Karpas-422 (cell line): Measurements from ENCODE around the gene HELZ. TPM values are rescaled to one million over a fixed set of nuclear protein-coding genes. Genes with fewer than 3 reads are reported as not detected.

Experiments used
- DNase-seq: peaks from one replicate; pipeline ENCODE4 v3.0.0-alpha.2; 2015
- H2AFZ ChIP-seq: fragments of 200-600 bp; sonication (generic); 2 replicates; pipeline ENCODE4 v1.6.1; 2014; ENCODE audit warnings: antibody characterized with exemption, low read length, mixed read lengths
- H3K27ac ChIP-seq: fragments of 200-600 bp; sonication (generic); 2 replicates; pipeline ENCODE4 v1.5.1; 2014; ENCODE audit warnings: mild to moderate bottlenecking, low read length, moderate library complexity
- H3K27me3 ChIP-seq: fragments of 200-600 bp; sonication (generic); 2 replicates; pipeline ENCODE4 v1.6.1; 2014; ENCODE audit warnings: low read length, mixed read lengths
- H3K36me3 ChIP-seq: fragments of 200-600 bp; sonication (generic); 2 replicates; pipeline ENCODE4 v1.6.1; 2014; ENCODE audit warnings: low read length, mixed read lengths; ENCODE audit not compliant: insufficient read depth
- H3K4me1 ChIP-seq: fragments of 200-600 bp; sonication (generic); 2 replicates; pipeline ENCODE4 v1.6.1; 2014; ENCODE audit warnings: mild to moderate bottlenecking, low read length, mixed read lengths
- H3K4me2 ChIP-seq: fragments of 200-600 bp; sonication (generic); 2 replicates; pipeline ENCODE4 v1.6.1; 2014; ENCODE audit warnings: low read length, low read depth, mild to moderate bottlenecking; ENCODE audit not compliant: poor library complexity, severe bottlenecking
- H3K4me3 ChIP-seq: fragments of 200-600 bp; sonication (generic); 2 replicates; pipeline ENCODE4 v1.5.1; 2014; ENCODE audit warnings: mild to moderate bottlenecking, antibody characterized with exemption, low read length, mixed read lengths
- H3K79me2 ChIP-seq: fragments of 200-600 bp; sonication (generic); 2 replicates; pipeline ENCODE4 v1.6.1; 2014; ENCODE audit warnings: mild to moderate bottlenecking, low read length, mixed read lengths
- H3K9ac ChIP-seq: fragments of 200-600 bp; sonication (generic); 2 replicates; pipeline ENCODE4 v1.6.0; 2014; ENCODE audit warnings: low read length
- H3K9me2 ChIP-seq: fragments of 200-600 bp; sonication (generic), shearing (Covaris generic); replicated peaks from 2 replicates; pipeline ENCODE4 v1.6.0; 2014; ENCODE audit warnings: mild to moderate bottlenecking, low read length, moderate library complexity; ENCODE audit not compliant: insufficient read depth
- H3K9me3 ChIP-seq: fragments of 300-700, 200-600 bp; sonication (generic); 2 replicates; pipeline ENCODE4 v1.6.1; 2014; ENCODE audit warnings: low read length, mixed read lengths
- H4K20me1 ChIP-seq: fragments of 200-600 bp; sonication (generic); 2 replicates; pipeline ENCODE4 v1.6.1; 2014; ENCODE audit warnings: mild to moderate bottlenecking, antibody characterized with exemption, low read length, low read depth; ENCODE audit not compliant: insufficient read depth
- total RNA-seq: library from RNA; depleted of rRNA; stranded (reverse); fragments of >200 nt; shearing (Covaris generic); gene quantifications from 2 replicates; pipeline ENCODE4 v1.2.3, GENCODE V29; 2014; ENCODE audit warnings: low replicate concordance

The HELZ gene
- total RNA-seq, 1 experiment from 2014 or later = 77.9 TPM

GRCh38 chr17:67283731-67284516 is 38.9 kb upstream of the HELZ start:
- Histone ChIP-seq H3K27me3 (no peaks in the 10 kb centered on the region), H3K9me2 (no peaks in the 10 kb centered on the region), H3K27ac (no peak overlapping the region), H3K4me3 (no peak overlapping the region), H3K79me2 (no peaks in the 10 kb centered on the region), H4K20me1 (no peaks in the 10 kb centered on the region), H3K9ac (no peak overlapping the region), H2AFZ (no peak overlapping the region), H3K36me3 (no peaks in the 10 kb centered on the region), H3K4me2 (no peak overlapping the region), H3K4me1 (no peaks in the 10 kb centered on the region), H3K9me3 (no peaks in the 10 kb centered on the region)
- DNase-seq = no peak

- H3K4me3 ChIP-seq = no peak overlapping the region
- no peak overlapping the region for H3K4me2 ChIP-seq
- H3K9ac ChIP-seq = no peak overlapping the region
- no peak overlapping the region for H3K27ac ChIP-seq
- no peak for DNase-seq
- no peaks in the 10 kb centered on the region for H3K9me2 ChIP-seq
- no peaks in the 10 kb centered on the region for H3K9me3 ChIP-seq
- H2AFZ ChIP-seq = no peak overlapping the region
- H3K4me1 ChIP-seq = no peaks in the 10 kb centered on the region
- H4K20me1 ChIP-seq = no peaks in the 10 kb centered on the region
- H3K27me3 ChIP-seq = no peaks in the 10 kb centered on the region
- no peaks in the 10 kb centered on the region for H3K79me2 ChIP-seq
- no peaks in the 10 kb centered on the region for H3K36me3 ChIP-seq
These were observed 36.7 kb upstream of the HELZ start for GRCh38 chr17:67281743-67282142.

- H3K9ac ChIP-seq = no peak overlapping the region
- no peaks in the 10 kb centered on the region for H3K79me2 ChIP-seq
- H3K27ac ChIP-seq = no peak overlapping the region
- H3K4me1 ChIP-seq = no peaks in the 10 kb centered on the region
- no peaks in the 10 kb centered on the region for H3K27me3 ChIP-seq
- H4K20me1 ChIP-seq = no peaks in the 10 kb centered on the region
- H3K36me3 ChIP-seq = no peaks in the 10 kb centered on the region
- no peaks in the 10 kb centered on the region for H3K9me3 ChIP-seq
- no peaks in the 10 kb centered on the region for H3K9me2 ChIP-seq
- no peak for DNase-seq
- no peak overlapping the region for H2AFZ ChIP-seq
- no peak overlapping the region for H3K4me2 ChIP-seq
- H3K4me3 ChIP-seq = no peak overlapping the region
These were observed 36.1 kb upstream of the HELZ start for GRCh38 chr17:67281053-67281452.

GRCh38 chr17:67280279-67280678 is 35.3 kb upstream of the HELZ start:
- no peak overlapping the region for H3K9ac ChIP-seq
- H3K4me2 ChIP-seq = no peak overlapping the region

GRCh38 chr17:67279115-67279514 is 34.1 kb upstream of the HELZ start:
- no peak overlapping the region for H3K4me2 ChIP-seq

More at GRCh38 chr17:67280279-67280678, 35.3 kb upstream of the HELZ start:
- Histone ChIP-seq H3K27ac (no peak overlapping the region), H4K20me1 (no peaks in the 10 kb centered on the region), H3K9me2 (no peaks in the 10 kb centered on the region), H3K79me2 (no peaks in the 10 kb centered on the region), H3K9me3 (no peaks in the 10 kb centered on the region), H2AFZ (no peak overlapping the region), H3K27me3 (no peaks in the 10 kb centered on the region), H3K36me3 (no peaks in the 10 kb centered on the region), H3K4me1 (no peaks in the 10 kb centered on the region), H3K4me3 (no peak overlapping the region)
- no peak for DNase-seq

GRCh38 chr17:67278363-67278762 is 33.4 kb upstream of the HELZ start:
- no peak overlapping the region for H3K9ac ChIP-seq
- H3K27ac ChIP-seq = no peak overlapping the region
- H3K36me3 ChIP-seq = no peaks in the 10 kb centered on the region
- H3K4me2 ChIP-seq = no peak overlapping the region
- DNase-seq = no peak
- H3K27me3 ChIP-seq = no peaks in the 10 kb centered on the region
- no peaks in the 10 kb centered on the region for H3K9me2 ChIP-seq
- no peak overlapping the region for H2AFZ ChIP-seq
- H3K9me3 ChIP-seq = no peaks in the 10 kb centered on the region
- no peak overlapping the region for H3K4me3 ChIP-seq
- H4K20me1 ChIP-seq = no peaks in the 10 kb centered on the region
- no peaks in the 10 kb centered on the region for H3K79me2 ChIP-seq
- no peaks in the 10 kb centered on the region for H3K4me1 ChIP-seq

More at GRCh38 chr17:67279115-67279514, 34.1 kb upstream of the HELZ start:
- Histone ChIP-seq H3K9me2 (no peaks in the 10 kb centered on the region), H2AFZ (no peak overlapping the region), H3K36me3 (no peaks in the 10 kb centered on the region), H3K9me3 (no peaks in the 10 kb centered on the region), H3K27me3 (no peaks in the 10 kb centered on the region), H4K20me1 (no peaks in the 10 kb centered on the region), H3K27ac (no peak overlapping the region), H3K4me3 (no peak overlapping the region), H3K79me2 (no peaks in the 10 kb centered on the region), H3K9ac (no peak overlapping the region), H3K4me1 (no peaks in the 10 kb centered on the region)
- DNase-seq = no peak

GRCh38 chr17:67276075-67276474 is 31.1 kb upstream of the HELZ start:
- Histone ChIP-seq H3K79me2 (no peaks in the 10 kb centered on the region), H3K9me2 (no peaks in the 10 kb centered on the region), H2AFZ (no peak overlapping the region), H3K9ac (no peak overlapping the region), H3K36me3 (no peaks in the 10 kb centered on the region), H4K20me1 (no peaks in the 10 kb centered on the region), H3K27me3 (no peaks in the 10 kb centered on the region), H3K4me1 (no peaks in the 10 kb centered on the region), H3K27ac (no peak overlapping the region), H3K4me2 (no peak overlapping the region), H3K4me3 (no peak overlapping the region), H3K9me3 (no peaks in the 10 kb centered on the region)
- DNase-seq = no peak

- H3K9me2 ChIP-seq = no peaks in the 10 kb centered on the region
- no peaks in the 10 kb centered on the region for H3K4me1 ChIP-seq
- no peak overlapping the region for H3K27ac ChIP-seq
These were observed 29.5 kb upstream of the HELZ start for GRCh38 chr17:67274466-67274865.

More at GRCh38 chr17:67274466-67274865, 29.5 kb upstream of the HELZ start:
- Histone ChIP-seq H3K79me2 (no peaks in the 10 kb centered on the region), H3K36me3 (no peaks in the 10 kb centered on the region), H3K27me3 (no peaks in the 10 kb centered on the region), H2AFZ (no peak overlapping the region), H3K9me3 (no peaks in the 10 kb centered on the region), H3K9ac (no peak overlapping the region), H3K4me3 (no peak overlapping the region), H4K20me1 (no peaks in the 10 kb centered on the region), H3K4me2 (no peak overlapping the region)
- DNase-seq = no peak
